NCI-H2171 treated with DMSO at 0.1 percent for 48 hours (cell line): ENCODE data around the gene KCNH4.
A peak's percentile ranks its signal among the peaks of the same experiment; 100 is the strongest.
"Not testable (repeated sequence)": the region's sequence is repeated elsewhere in the genome, so short reads cannot be mapped to it uniquely, and the experiment has no call there.

Source experiments
- DNase-seq: peaks from one replicate; lab custom pipeline; 2025; lab: John Stamatoyannopoulos, UW

Gene KCNH4

DNA sequence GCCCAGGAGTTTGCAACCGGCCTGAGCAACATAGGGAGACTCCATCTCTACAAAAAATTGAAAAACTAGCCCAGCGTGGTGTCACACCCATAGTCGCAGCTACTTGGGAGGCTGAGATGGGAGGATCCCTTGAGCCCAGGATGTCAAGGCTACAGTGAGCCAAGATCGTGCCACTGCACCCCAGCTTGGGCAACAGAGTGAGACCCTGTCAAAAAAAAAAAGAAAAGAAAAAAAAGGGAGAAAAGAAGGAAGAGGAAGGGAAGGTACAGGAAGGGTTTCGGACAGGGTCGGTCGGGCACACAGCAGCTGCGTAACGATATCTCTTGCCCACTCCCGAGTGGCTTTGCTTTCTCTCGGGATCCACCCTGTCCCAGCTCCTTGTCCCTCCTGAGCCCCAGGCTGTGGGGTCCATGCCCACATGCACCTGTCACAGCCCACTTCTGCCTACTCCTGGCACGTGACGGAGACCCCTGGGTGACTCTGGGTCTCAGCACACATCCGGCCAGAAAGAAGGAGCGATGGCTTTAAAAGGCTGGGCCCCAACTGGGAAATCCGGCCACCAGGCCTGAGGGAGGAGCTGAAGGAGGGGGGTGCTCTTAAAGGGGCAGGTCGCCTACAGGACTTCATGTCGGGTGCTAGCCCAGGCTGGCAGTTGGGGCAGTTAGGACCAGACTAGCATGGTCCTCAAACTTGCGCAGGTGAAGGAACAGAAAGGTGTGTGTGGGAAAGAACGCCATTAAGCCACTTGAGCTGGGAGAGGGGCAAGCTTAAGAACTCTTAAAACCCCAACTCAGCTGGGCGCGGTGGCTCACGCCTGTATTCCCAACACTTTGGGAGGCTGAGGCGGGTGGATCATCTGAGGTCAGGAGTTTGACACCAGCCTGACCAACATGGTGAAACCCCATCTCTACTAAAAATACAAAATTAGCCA is 13.3 kb upstream of the KCNH4 start, which contains the start of gene GHDC:
GHDC (minus strand) TSS at position 526 of the 931 bp plus-strand sequence. CDS start 913 bp downstream, outside the sequence.
- no peak for DNase-seq

DNA sequence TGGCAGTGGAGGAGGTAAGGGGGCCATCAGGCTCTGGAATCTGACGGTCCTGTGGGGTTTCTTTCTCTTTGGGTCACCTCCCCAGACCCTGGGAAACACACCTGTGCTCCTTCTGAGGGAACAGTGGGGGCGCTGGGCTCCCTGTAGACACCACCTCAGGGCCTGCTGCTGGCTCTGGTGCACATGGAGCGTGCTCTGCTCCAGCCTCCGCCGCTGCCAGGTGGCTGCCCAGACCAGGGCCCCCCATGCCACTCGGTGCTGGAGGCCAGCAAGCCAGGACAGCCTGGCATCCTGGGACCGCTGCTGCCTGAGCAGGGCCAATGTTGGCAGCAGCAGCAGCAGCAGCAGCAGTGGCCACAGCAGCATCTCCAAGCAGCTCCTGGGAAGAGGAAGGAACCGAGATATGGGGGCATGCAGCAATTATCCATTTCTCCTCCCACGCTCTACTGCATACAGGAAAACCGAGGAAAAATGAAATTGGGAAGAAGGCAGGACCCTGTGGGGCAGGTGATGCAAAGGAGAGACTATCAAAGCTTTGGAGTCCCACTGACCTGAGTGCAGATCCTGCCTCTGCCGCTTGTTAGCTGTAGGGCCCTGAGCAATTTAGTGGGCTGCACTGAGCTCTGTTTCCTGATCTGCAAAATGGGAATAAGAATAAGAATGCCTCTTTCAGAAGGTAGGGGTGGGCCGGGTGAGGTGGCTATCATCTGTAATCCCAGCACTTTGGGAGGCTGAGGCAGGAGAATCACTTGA is 12.4 kb upstream of the KCNH4 start:
- DNase-seq: no peak

DNA sequence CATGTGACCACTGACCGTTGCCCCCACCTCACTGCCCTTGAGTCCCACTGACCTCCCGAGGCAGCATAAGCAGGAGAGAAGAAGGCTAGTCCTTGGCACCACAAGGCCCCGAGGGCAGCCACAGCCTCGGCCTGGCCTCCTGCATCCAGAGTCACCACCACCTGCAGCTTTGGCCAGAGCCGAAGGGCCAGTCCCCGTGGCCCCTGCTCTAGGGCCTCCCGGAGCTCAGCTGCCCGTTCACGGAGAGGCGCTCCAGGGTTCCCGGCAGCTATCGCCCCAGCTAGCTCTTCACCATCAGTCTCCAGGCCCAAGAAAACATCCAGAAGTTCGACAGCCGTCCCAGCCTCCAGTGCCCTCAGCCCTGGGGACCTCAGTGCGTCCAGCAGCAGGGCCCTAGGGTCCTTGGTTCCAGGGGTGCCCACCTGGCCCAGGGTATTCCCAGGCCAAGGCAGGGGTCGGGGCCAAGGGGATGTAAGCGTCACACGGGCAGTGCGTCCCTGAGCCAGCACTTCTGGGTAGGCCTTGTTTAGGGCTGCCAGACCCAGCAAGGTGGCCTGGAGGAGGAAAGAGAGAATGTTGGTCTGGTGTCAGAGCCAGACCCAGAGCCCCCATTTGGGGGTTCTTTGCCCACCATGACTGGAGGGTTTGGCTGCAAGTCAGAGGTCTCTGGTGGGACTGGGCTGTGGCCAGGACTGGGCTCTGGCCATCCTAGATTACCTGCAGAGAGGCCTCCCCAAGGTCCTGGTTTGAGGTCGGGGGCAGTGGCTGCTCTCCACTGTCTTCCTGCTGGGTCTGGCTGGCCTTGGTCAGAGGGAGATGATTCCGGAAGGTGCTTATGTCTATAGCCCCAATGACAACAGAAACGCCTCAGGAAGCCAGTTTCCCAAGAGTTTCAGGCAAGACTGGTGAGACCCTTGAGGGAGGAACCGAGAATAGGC is 11.5 kb upstream of the KCNH4 start:
- no peak for DNase-seq

DNA sequence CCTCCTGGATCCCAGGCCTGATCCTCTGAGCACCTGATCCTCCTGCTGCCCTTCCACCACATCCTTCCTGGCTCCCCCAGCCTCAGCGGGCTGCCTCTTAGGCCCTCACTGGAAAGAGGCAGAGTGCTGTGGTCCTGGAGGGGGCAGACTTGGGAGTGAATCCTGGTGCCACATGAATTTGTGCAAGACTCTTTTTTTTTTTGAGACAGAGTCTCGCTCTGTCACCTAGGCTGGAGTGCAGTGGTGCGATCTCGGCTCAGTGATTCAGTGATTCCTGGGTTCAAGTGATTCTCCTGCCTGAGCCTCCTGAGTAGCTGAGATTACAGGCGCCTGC is 10.3 kb upstream of the KCNH4 start:
- DNase-seq: no peak

DNA sequence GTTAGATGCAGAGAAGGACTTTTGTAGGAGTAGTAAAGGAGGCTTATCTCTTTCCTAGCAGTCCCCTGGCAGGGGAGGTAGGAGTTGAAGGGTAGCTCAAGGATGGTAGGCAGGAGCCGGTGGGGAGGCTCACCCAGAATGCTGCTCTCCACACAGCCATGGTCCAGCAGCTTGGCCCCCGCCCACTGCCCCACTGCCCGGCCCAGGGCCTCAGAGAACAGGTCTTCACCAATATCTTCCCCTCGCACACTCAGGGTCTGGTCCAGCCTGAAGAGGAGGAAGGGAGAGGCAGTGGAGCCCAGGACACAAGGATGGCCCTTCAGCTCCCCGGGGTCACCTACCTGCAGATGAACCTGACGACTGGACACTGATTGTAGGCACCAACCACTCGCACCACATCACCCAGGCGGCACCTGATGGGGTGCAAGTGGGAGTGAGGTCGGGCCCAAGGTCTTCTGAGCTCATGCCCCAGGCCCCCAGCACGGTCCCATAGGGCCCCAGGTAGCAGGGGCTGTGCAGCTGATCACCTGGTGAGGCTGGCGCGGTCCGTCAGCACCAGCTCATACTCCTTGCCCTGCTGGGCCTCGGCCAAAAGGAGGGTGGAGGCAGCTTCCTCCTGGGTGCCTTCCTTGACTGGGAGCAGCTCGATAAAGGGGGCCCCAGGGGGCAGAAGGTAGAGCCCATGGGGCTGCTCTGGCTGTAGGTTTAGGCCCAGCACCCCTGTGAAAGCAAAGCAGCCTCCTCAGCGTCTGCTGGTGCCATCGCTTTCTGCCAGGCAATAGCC is 9.7 kb upstream of the KCNH4 start:
- no peak for DNase-seq

DNA sequence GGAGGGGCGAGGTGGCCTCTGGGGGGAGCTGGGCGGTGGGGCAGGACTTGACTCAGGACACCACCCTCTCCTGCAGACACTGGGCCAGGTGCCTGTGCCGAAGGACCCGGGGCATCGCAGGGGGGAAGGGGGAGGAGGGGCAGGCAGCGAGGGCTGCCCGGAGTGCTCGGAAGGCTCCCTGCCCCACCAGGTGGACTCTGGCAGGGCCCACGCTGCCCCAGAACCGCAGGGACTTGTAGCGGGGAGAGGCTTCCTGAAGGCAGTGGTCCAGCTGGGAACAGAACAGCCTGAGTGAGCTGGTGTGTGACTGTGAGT is 8.7 kb upstream of the KCNH4 start:
- no peak for DNase-seq

DNA sequence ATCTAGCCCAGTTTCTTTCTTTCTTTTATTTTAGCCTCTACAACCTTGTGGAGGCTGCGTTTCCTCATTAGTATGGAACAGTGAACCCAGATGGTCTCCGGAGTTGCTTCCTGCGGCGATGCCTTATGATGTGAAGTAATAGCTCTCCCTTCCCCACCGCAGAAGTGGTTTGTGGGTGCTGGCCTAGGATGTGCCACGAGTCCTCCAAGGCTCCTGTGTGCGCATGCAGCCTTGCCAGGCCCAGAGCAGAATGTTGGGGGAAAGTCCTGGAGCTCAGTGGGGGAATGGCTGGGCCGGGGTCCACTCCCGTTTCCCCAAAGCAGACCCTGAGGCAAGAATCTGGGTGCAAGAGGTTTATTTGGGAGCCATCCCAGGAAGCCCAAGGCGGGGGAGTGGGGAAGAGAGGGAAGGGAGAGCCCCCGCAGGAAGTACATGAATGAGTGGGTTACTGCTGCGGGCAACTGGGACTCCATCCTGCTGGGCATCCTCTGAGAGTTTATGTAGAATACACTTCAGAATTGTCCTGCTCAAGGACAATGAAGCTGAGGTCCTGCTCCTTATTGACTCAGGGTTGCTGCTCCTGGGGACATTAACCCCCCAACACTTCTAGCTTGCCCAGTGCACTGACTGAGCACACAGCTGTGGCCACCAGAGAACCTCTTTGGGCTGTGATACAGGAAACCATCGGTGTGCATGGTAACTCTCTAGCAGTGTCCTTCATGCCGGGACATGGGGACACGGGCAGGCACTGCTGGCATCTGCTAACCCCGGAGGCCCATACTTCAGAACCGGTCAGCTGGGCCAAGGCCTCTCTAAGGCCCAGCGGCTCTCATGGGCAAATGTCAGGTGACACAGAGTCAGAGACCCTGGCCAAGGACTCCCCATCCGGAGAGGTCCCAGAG is 8.1 kb upstream of the KCNH4 start:
- peak; percentile 77 for DNase-seq

DNA sequence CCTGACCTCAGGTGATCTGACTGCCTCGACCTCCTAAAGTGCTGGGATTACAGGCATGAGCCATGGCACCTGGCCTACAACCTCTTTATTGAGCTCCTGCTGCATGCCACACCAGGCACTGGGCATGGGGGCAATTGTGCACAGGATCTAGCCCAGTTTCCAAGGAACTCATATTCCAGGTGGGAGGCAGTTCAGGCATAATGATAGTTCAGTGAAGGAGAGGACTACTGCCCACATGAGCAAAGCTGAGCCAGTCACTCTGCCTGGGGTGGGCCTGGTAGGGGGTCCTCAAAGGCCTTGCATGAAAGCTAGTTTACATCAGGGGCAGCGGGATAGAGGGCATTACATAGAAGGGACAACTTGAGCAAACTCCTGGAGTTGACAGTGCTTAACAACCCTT is 6.9 kb upstream of the KCNH4 start:
- DNase-seq: no peak

DNA sequence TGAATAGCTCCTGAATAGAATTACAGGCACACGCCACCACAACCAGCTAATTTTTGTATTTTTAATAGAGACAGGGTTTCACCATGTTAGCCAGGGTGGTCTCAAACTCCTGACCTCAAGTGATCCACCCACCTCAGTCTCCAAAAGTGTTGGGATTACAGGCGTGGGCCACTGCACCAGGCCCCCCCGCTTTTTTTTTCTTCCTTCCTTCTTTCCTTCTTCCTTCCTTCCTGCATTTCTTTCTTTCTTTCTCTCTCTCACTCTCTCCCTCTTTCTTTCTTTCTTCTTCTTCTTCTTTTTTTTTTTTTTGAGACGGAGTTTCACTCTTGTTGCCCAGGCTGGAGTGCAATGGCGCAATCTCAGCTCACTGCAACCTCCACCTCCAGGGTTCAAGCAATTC is 5.2 kb upstream of the KCNH4 start:
- DNase-seq: not testable (repeated sequence)

DNA sequence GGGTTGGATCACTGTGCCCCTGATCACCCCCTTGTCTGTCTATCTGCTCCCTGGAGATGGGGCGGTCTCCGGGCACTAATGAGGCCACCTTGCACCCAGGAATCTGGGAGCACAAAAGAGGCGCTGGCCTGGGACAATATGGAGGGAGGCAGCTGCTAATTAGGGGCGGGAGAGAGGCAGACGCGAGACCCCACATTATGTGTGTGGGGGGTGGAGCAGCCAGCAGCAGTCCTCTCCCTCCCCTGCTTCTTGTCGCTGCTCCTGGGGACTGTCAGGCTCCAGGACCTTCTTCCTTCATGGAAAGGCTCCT is 4.6 kb upstream of the KCNH4 start:
- no peak for DNase-seq

DNA sequence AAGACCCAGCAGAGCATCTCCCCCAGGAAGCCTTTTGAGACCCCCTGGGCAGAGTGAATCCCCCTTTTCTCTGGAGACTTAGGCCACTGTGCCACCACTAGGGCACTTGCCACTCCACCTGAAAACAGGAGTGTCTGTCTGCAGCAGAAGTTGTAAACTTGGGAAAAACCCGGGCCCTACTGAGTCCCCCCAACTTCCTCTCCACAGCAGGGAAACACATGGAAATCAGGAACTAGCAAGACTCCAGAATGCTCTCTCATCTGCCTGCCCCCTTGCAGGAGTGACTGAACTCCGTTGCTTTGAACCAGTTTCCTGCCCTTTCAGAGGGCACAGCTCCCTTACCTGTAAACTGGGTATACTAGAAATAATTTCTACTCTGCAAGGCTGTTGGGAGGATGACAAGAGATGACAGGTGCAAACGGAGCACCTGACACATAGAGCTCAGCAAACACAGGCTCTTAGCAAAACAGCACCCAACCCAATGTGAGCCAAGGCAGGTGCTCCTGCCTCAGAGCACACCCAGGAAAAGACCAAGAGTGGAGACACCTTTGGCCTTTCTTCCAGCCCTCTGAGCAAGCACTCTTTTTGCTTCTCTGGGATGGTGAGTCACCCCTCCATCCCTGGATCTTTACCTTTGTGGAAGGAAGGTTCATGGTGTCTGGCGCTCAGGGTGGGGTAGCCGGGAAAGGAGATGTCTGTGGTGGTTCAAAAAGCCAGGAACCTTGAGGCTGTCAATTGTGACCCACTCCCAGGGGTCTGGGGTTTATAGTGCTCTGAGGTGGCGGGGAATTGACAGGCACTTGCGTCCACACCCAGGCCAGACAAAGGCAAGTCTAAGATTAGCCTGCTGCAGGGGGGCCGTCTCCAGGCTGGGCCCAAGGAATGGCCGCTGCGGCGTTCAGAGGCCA is 4.0 kb upstream of the KCNH4 start, which contains the start of gene HCRT:
HCRT (minus strand) TSS at position 740 of the 908 bp plus-strand sequence; CDS start at position 653, 87 bp downstream.
- no peak for DNase-seq

DNA sequence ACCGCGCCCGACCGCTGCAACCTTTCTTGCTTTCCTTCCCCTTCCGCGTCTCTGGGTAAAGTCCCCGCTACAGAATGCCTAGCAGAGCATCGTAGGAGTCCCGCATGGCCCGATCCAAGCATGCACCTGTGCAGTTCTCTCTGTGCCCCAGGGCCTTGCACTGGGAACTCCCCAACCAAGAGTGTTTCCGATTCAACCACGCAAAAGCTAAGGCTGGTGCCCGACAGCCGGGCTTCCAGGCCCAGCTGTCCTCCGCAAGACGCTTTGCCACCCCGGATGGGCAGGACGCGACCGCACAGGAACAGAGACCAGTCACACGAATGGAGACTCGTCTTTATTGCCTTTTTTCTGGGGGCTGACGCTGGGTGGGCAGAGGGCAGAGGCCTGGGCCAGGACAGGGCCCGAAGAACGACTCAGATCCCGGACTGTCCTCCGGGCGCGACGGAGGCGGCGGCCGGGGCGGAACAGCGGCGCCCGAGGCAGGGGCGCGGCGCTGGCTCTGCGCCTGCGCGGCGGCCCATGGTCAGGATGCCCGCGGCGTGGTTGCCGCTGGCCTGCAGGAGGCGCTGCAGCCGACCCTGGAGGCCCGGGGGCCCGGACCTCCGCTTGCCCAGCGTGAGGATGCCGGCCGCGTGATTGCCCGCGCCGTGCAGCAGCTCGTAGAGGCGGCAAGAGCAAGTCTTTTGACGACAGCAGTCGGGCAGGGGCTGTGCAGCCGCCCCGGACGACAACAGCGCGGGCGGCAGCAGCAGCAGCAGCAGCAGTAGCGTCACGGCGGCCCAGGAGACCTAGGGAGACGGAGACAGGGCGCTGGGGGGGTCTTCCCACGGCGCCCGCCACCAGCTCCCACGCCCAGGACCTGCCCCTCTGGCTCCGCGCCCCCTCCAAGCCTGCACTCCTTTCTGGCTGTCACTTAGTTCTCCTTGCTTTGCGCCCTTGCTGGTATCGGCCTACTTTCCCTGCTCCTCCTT is 3.1 kb upstream of the KCNH4 start:
- no peak for DNase-seq

DNA sequence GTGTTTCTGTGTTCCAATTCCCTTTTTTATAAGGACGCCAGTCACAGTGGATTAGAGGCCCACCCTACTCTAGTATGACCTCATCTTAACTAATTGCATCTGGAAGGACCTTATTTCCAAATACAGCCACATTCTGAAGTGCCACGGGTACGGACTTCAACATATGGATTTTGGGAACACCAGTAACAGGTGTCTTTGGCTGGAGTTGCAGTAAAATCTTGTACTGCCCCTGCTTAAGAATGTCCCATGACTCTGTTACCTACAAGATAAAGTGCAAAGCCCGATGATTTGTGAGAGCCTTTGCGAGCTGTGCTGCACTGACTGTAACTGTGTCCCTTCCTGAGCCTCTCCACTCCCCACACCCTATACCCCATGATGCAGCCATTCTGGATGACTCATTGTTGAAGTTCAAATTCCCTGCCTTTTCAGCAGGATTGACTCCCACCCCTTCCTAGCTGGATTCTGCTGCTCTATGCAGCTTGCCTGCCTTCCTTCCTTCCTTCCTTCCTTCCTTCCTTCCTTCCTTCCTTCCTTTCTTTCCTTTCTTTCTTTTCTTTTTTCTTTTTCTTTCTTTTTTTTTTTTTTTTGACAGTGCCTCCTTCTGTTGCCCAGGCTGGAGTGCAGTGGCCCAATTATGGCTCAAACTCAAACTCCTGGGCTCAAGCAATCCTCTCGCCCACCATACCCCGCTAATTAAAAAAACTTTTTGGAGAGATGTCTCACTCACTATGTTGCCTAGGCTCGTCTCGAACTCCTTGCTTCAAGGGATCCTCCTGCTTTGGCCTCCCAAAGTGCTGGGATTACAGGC is 2.2 kb upstream of the KCNH4 start:
- DNase-seq: no peak

DNA sequence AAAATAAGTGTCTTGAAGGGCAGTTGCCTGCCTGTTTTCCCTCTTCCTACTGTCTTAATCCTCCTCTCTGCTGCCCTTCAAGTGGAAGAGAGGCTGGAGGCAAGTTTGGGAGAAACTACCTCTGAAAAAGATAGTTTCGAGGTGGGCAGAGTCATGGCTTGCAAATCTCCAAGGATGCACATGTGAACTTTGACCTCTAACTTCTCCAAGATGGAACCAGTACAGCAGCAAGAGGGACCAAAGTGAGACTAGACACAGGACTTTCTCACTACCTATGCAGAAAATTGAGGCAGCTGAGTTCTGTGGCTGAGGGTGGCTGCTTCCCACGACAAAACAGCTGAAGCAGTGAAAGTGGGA is 887 bp upstream of the KCNH4 start:
- no peak for DNase-seq

DNA sequence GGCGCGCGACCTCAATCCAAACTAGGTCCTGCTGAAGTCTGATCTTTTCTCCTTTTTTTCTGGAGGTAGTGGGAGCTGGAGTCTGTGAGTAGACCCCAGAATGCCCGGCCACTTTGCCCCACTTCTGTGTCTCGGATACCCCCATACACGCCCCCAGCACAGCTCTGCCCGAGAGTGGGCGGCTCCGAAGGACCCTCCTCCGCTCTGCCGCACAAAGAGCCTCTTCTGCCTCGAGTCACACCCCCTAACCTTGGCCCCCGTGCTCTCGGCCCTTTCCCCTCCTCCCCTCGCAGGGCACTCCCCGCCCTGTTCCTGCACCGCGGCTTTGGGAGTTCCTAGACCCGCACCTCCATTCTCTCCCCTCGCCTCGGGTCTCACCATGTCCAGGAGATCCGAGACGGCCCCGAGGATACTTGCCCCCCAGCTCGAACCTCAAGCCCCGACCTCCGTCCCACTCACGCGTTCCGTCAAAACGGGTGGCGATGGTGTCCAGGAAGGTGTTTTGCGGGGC is 476 bp downstream of the KCNH4 start:
- no peak for DNase-seq

DNA sequence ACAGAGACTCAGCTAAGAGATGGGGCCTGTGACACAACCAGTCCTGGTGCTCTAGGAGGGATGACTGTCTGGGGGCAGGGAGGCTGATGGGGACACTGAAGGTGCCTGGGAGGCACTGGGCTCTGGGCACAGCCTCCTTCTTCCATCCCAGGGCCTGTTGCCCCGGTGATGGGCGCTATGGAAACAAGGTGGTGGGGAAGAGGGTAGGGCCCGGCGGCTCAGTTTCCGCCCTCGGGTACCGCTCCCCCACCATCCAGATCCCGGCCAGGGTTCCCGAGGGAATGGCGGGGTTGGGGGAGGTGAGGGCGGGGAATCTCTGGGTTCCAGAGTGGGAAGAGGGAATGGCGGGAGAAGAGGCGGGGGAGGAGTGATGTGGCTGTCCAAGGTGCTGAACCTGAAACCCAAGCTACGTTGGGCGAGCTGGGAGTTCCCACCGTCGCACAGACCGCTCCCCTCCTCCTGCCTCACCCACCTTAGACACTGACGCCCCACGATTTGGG is 981 bp downstream of the KCNH4 start:
- DNase-seq: peak; percentile 14

DNA sequence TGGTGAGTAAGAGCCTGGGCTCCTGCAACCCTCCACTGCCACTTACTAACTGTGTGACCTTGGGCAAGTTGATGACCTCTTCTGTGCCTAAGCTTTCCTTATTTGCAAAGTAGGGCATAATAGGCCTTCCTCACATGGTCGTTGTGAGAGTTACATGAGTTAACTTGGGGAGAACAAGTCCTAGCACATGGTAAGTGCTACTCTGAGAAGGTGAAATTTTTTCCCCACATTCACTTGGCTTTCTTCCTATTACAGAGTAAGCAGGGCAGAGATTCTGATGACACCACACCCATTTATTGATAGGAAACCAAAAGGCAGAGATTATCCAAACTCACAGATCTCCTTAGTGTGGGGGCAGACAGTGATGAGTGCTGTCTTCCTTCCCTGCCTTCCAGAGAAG is 1.6 kb downstream of the KCNH4 start:
- no peak for DNase-seq
